Adrenal gland (tissue), 5 donors: ENCODE results near the gene GGA2.

ENCODE experiments used
- POLR2A ChIP-seq, 2 donors: fragments of 450-650 bp; IDR thresholded peaks; one replicate each; pipeline ENCODE4 v1.6.1; 2017; ENCODE audit warnings: antibody characterized with exemption in 2 of 2, mild to moderate bottlenecking in 2 of 2, moderate library complexity in 1 of 2
- TF ChIP-seq, protein P1 (sequence below), 6 experiments: fragments of 450-650 bp in 4 of 6; fragments of 200-600 bp in 2 of 6; sonication (generic) in 1 of 6; IDR thresholded peaks; 1 replicate in 5 of 6; 2 replicates in 1 of 6; pipeline versions ENCODE4 v1.5.1 to v1.8.0; 2016 to 2021; ENCODE audit warnings: antibody characterized with exemption in 6 of 6, mild to moderate bottlenecking in 2 of 6, moderate library complexity in 1 of 6
- donor health status: DM: no; HTN: no; CAD: no.

GRCh38 chr16:23494188-23494587 lies 16.1 kb downstream of the GGA2 start:
- TF ChIP-seq, protein P1, sequence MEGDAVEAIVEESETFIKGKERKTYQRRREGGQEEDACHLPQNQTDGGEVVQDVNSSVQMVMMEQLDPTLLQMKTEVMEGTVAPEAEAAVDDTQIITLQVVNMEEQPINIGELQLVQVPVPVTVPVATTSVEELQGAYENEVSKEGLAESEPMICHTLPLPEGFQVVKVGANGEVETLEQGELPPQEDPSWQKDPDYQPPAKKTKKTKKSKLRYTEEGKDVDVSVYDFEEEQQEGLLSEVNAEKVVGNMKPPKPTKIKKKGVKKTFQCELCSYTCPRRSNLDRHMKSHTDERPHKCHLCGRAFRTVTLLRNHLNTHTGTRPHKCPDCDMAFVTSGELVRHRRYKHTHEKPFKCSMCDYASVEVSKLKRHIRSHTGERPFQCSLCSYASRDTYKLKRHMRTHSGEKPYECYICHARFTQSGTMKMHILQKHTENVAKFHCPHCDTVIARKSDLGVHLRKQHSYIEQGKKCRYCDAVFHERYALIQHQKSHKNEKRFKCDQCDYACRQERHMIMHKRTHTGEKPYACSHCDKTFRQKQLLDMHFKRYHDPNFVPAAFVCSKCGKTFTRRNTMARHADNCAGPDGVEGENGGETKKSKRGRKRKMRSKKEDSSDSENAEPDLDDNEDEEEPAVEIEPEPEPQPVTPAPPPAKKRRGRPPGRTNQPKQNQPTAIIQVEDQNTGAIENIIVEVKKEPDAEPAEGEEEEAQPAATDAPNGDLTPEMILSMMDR (IDR thresholded peaks at IDR 0.05): no peak
- TF ChIP-seq POLR2A (IDR thresholded peaks at IDR 0.05): no peak
